T-helper 22 cell (primary cell): ENCODE results near the gene CSMD2.
"Not testable (repeated sequence)": the region's sequence is repeated elsewhere in the genome, so short reads cannot be mapped to it uniquely, and the experiment has no call there.

Source experiments
- DNase-seq: peaks from one replicate; pipeline ENCODE4 v3.0.0-alpha.2; 2020; ENCODE audit warnings: low read depth

Gene CSMD2

GRCh38 chr1:34108269-34108668 lies 56.8 kb downstream of the CSMD2 start:
- no peak for DNase-seq

GRCh38 chr1:34101151-34101550 lies 63.9 kb downstream of the CSMD2 start:
- DNase-seq = no peak

GRCh38 chr1:34100332-34100731 lies 64.7 kb downstream of the CSMD2 start:
- no peak for DNase-seq

DNA sequence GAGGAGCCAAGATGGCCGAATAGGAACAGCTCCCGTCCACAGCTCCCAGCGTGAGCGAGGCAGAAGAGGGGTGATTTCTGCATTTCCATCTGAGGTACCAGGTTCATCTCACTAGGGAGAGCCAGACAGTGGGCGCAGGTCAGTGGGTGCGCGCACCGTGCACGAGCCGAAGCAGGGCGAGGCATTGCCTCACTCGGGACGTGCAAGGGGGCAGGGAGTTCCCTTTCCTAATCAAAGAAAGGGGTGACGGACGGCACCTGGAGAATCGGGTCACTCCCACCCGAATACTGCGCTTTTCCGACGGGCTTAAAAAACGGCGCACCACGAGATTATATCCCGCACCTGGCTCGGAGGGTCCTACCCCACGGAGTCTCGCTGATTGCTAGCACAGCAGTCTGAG lies 72.6 kb downstream of the CSMD2 start:
- not testable (repeated sequence) for DNase-seq

DNA sequence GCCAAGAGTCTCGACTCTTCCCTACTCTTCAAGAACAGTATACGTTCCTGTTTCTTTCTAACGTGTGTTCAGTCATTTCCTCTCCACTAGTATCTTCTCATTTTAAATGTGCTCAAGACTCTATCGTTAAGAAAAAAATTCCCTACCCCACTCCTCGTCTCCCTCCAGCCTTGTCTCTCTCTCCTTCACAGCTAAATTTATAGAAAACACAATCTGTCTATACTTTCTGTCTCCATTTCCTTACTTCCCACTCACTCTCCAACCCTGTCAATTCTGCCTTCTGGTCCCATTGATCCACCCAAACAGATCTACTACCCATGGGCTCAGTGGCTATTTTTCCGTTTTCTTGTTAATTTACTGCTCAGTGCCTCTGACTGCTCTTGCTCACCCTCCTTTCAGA lies 75.3 kb downstream of the CSMD2 start:
- no peak for DNase-seq

GRCh38 chr1:34087986-34088385 lies 77.0 kb downstream of the CSMD2 start:
- DNase-seq = no peak

- no peak for DNase-seq
Observed at GRCh38 chr1:34086561-34086960, 78.5 kb downstream of the CSMD2 start.

DNA sequence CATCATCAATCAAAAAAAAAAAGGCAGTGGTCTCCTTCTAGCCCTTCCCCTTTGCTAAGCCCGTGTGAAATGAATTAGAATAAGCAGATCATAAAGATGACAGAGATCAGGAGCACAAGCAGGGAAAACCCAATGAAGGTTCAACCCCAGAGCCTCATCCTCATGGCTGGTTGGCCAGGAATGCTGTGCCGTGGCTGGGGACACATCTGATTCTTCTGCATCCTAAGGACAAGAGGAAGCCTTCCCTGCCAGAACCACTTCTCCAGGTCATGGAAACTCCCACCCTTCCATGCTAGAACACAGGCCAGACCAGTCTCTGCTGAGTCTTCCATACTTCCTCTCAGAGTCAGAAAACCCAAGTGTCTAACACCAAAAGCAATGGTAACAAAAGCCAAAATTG lies 81.1 kb downstream of the CSMD2 start:
- no peak for DNase-seq

GRCh38 chr1:34082085-34082670 lies 82.9 kb downstream of the CSMD2 start:
- DNase-seq = not testable (repeated sequence)

DNA sequence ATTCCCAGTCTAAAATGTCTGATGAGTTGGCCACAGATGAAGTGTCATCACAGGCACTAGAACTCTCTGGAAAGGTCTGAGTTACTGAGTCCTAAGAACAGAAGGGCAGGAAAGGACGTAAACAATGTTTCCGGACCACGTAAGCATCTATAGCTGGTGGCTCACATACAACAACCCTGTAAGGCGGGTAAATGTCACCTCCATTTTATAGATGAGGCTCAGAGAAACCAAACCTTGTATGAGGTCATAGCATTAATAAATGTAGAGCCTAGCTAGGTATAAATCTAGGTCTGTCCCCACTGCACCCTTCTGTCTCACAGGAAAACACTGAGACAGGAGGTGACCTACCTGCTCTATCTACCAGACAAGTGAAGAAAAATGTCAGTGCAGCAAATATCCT lies 86.6 kb downstream of the CSMD2 start:
- DNase-seq = no peak

DNA sequence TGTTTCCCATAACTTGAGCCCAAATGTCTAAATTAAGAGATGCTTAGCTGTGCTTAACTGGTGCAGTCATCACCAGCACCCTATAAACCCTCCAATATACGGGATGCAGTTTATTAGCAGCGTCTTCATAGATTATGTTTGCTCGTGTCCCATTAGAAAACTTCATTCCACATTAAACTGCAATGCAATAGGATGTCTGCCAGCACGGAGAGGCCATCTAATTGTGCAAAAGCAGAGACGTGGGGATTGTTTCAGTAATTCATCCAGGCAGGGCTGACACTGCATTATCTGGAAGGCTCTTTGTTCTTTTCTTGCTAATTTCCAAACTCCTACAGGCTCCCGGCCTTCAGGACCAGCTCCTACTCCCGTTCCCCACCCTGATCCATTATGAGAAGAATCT lies 89.5 kb downstream of the CSMD2 start:
- no peak for DNase-seq

- no peak for DNase-seq
Observed at GRCh38 chr1:34073028-34073695, 91.9 kb downstream of the CSMD2 start.

GRCh38 chr1:34070201-34070836 lies 94.7 kb downstream of the CSMD2 start:
- no peak for DNase-seq

DNA sequence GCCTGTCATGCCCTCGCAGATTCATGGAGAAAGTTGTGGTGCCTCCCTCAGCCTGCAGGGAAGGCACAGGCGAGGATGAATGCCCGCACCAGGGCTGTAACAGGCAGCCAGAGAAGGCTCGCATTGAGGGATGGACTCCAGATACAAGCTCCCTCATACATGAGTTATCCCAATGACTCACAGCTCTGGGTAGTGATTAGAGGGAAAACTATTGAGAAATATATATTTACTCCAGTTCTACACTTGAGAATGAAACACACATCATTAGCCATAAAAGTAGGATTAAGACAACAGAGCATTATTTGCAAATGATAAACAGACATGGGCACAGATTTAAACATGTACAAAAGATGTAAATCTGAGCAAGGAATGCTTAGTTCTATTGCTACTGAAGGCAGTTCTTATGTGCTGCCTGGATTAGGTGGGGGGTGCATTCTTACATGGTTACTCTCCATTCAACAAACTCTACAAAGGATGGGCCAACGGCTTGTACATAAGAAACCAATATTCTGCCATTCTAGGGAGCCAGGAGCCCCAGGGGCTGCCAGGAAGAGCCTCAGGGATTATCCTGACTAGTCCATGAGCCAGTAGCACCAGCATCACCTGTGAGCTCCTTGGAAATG lies 97.9 kb downstream of the CSMD2 start:
- no peak for DNase-seq

DNA sequence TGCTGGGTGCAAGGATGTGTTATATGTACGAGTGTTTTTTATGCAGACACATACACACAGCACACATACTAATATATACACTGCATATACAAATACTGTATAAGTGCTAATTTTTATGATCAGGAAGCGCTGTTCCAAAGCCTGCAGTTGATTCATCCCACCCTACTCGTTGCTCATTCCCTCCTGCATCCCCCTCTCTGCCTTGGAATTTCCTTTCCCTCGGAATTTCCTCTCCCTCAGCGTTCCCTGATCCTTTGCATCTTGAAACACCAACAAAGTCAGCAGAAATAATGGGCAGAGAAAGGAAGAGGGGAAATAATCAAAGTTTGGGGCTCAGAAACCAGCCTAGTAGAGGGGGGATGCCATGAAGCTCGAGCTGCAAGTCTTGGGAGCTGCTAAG lies 98.9 kb downstream of the CSMD2 start:
- DNase-seq = no peak

GRCh38 chr1:34065498-34065897 lies 99.5 kb downstream of the CSMD2 start:
- DNase-seq = no peak

DNA sequence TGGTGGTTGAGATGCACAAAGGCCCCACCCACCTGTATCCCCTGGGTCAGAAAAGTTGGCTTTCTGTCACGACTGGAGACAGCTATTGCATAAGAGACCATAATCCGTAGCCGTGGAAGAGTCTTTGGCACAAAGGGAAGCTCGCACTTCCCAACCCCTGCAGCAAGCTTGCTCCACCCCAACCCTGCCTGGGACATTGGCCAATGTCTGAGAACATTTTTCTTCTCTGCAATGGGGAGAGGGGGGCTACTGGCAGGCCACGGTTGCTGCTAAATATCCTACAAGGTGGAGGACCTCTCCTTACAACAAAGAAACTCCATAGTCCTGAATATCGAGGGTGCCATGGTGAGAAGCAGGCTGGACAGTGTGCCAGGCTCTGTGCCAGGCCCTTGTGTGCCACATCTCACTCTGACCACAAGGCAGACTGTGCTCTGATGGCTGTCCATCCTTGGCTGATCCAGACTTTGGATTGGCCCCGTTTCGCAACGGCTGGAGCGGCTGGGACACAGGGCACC lies 104.1 kb downstream of the CSMD2 start:
- DNase-seq = no peak

DNA sequence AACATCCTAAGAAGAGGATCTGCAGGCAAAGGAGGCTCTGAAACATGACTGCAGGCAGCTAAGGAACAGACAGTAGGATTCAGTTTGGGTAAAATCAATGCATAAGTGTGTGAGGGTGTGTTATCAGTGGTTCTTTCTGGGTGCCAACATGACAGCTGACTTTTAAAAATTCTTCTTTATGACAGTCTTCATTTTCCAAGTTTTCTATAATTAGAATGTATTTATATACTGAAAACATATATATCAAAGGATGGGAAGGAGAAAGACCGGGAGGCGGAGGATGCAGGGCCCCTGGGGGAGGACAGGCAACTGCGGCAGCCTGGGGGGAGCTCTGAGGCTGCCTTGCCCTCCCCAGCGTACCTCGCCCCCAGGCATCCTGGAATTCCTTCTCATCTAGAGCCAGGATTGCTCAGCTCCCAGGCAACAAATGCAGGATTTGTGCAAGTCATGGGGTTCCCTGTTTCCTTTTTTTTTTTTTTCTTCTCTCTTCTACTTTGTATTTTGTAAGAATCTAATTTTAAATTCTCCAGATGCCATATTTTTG lies 104.8 kb downstream of the CSMD2 start:
- no peak for DNase-seq

- DNase-seq = no peak
Observed at GRCh38 chr1:34057347-34058130, 107.5 kb downstream of the CSMD2 start.

- no peak for DNase-seq
Observed at GRCh38 chr1:34055818-34056217, 109.2 kb downstream of the CSMD2 start.

- DNase-seq = no peak
Observed at GRCh38 chr1:34054920-34055319, 110.1 kb downstream of the CSMD2 start.

- no peak for DNase-seq
Observed at GRCh38 chr1:34053660-34054059, 111.4 kb downstream of the CSMD2 start.
